GM18508 (cell line): ENCODE results near the gene TBX21.
"Not testable (repeated sequence)": the region's sequence is repeated elsewhere in the genome, so short reads cannot be mapped to it uniquely, and the experiment has no call there.

Experiments
- ATAC-seq: cut with Tn5 transposase; IDR thresholded peaks from one replicate; pipeline ENCODE4 v1.9.1; 2021; ENCODE audit warnings: moderate number of reproducible peaks; ENCODE audit not compliant: insufficient read depth, unreplicated experiment

The TBX21 gene

DNA sequence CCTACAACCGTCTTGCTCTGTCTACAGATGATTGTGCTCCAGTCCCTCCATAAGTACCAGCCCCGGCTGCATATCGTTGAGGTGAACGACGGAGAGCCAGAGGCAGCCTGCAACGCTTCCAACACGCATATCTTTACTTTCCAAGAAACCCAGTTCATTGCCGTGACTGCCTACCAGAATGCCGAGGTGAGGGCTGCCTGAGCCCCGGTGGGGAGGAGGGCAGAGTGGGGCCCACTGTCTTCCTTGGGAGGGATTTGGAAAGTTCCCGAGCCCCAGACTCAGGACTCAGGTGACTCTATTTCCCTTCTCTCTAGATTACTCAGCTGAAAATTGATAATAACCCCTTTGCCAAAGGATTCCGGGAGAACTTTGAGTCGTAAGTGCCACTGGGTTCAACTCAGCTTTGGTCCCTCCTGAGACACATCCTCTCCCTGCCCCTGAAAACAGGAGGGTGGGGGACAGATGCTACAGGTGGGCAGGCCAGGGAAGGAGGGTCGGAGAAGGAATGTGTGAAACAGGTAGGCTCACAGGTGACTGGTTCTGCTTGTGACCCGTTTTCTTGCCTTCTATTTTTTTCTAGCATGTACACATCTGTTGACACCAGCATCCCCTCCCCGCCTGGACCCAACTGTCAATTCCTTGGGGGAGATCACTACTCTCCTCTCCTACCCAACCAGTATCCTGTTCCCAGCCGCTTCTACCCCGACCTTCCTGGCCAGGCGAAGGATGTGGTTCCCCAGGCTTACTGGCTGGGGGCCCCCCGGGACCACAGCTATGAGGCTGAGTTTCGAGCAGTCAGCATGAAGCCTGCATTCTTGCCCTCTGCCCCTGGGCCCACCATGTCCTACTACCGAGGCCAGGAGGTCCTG is 11.4 kb downstream of the TBX21 start:
- no peak for ATAC-seq

DNA sequence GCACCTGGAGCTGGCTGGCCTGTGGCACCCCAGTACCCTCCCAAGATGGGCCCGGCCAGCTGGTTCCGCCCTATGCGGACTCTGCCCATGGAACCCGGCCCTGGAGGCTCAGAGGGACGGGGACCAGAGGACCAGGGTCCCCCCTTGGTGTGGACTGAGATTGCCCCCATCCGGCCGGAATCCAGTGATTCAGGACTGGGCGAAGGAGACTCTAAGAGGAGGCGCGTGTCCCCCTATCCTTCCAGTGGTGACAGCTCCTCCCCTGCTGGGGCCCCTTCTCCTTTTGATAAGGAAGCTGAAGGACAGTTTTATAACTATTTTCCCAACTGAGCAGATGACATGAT is 12.0 kb downstream of the TBX21 start:
- no peak for ATAC-seq

DNA sequence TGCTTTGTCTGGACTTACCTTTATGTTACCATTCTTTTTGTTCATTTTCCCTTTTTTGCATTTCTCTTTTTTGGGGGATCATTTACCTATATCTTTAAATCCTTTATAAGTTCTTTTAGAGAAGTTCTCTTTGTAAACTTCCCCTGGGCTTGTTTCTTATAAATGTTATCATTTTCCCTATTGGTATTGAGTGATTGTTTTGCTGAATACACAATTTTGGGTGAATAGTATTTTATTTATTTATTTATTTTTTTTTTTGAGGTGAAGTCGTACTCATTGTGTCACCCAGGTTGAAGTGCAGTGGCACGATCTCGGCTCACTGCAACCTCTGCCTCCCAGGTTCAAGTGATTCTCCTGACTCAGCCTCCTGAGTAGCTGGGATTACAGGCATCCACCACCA is 18.4 kb downstream of the TBX21 start:
- no peak for ATAC-seq

DNA sequence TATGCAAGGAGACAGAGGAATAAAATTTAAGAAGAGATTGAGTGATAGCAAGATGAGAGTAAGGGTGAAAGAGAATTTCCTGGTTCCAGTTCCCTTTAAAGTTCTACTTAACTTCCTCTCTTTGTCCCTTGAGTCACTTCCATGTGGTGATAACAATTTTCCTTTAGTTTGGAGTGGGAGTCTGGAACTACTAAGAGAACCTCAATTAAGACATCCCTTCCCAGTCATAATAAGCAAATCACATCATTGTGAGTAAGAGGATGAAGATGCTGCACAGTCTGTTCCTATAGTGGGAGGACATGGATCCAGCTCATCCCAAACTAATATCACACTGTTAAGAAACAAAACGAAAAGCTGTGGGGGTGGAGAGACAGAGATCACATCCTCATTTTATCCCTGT is 24.4 kb downstream of the TBX21 start:
- no peak for ATAC-seq

DNA sequence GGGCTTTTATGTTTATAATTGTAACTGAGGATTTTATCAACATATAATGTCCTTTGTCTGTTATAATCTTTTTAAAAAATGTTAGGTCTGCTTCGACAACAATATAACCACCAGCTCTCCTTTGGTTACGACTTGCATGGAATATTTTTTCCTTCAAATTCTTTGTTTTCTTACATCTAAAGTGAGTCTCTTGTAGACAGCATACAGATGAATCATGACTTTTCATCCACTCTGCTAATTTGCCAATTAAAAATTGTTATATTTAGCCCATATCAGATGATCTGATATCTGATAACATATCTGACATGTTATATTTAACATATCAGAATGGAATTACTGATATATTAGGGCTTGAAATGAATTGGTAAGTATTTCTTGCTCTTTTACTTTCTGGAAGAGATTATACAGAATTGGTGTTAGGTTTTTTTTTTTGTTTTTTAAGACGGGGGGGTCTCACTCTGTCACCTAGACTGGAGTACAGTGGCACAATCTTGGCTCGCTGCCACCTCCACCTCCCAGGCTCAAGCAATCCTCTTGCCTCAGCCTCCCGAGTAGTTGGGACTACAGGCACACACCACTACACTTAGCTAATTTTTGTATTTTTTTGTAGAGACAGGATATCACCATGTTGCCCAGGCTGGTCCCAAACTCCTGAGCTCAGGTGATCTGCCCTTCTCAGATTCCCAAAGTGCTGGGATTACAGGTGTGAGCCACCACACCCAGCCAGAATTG is 27.5 kb downstream of the TBX21 start:
- no peak for ATAC-seq

DNA sequence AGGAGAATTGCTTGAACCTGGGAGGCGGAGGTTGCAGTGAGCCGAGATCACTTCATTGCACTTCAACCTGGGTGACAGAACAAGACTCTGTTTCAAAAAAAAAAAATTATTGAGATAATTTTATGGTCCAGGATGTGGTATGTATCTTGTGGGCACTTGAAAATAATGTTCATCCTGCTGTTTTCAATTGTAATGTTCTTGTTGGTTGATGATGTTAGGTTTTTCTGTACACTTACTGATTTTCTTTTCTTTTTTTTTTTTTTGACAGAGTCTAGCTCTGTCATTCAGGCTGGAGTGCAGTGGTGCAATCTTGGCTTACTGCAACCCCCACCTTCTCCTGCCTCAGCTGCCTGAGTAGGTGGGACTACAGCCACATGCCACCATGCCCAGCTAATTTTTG is 29.7 kb downstream of the TBX21 start:
- ATAC-seq = no peak

DNA sequence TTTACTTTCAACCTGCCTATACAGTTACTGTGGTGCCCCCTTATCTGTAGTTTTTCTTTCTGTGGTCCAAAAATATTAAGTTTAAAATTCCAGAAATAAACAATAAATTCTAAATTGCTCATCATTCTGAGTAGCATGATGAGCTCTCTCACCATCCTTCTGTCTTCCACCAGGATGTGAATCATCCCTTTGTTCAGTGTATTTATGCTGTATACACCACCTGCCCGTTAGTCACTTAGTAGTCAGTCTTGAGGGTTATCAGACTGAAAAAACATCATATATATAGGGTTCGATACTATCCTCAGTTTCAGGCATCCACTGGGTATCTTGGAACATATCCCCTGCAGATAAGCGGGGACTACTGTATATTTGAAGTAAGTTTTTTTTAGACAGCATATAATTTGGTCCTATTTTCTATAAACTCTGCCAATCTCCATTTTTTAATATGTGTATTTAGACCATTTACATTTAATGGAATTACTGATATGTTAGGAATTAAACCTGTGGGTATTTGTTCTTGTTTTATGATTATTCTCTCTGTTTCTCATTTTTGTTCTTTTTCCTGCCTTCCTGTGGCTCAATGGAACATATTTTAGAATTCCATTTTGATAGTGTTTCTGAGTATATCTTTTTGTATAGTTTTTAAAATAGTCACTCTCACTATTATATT is 31.0 kb downstream of the TBX21 start:
- no peak for ATAC-seq

DNA sequence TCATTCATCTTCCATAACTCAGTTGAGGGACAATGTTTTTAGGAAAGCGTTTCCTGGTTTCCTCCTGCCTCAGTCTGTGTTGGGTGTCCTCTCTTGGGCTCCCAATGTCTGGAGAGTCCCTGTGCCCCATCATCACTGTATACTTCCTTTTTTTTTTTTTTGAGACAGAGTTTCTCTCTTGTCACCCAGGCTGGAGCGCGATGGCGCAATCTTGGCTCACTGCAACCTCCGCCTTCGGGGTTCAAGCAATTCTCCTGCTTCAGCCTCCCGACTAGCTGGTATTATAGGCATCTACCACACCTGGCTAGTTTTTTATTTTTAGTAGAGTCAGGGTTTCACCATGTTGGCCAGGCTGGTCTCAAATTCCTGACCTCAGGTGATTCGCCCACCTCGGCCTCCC is 40.6 kb downstream of the TBX21 start:
- not testable (repeated sequence) for ATAC-seq

DNA sequence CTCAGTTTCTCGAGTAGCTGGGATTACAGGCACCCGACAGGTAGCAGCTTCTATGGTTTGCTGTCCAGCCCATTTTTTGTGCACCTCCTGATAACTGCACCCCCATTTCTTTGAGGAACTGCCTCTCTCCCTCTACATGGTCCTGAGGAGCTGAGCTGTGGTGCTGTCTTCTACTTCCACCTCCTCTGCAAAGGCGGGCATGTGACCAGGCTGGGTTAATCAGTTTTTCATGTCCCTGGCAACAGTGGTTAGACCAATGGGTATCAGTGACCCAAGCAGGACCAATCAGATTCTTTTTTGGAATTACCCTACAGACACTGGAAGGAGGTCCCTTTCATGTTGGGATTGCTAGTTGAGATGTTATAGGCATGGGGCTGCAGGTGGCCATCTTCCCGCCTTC is 41.3 kb downstream of the TBX21 start:
- no peak for ATAC-seq

DNA sequence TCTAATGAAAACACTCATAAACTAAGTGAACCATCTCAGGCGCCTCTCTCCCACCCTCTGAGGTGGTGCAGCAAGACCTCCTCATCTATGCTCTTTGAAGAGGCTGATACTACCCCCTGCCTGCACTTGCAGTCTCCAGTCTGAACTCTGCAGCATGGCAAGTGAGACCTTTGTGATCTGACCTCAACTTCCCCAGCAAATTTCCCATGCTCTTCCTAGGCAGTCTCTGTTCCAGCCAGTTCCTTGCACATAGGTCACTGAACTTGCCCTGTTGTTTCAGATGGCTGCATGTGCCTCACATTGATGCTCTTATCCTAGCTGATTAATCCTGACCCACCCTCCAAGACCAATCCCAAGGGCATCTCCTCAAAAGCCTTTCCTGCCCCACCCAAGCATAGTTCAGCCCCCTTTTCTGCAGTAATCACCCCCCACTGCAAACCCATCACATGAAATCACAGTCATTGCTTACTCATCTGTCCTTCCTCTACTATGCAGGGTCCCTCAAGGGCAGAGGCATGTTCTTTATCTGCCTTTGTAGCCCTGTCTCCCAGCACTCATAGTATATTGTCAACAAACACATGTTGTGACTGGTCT is 42.0 kb downstream of the TBX21 start:
- no peak for ATAC-seq

DNA sequence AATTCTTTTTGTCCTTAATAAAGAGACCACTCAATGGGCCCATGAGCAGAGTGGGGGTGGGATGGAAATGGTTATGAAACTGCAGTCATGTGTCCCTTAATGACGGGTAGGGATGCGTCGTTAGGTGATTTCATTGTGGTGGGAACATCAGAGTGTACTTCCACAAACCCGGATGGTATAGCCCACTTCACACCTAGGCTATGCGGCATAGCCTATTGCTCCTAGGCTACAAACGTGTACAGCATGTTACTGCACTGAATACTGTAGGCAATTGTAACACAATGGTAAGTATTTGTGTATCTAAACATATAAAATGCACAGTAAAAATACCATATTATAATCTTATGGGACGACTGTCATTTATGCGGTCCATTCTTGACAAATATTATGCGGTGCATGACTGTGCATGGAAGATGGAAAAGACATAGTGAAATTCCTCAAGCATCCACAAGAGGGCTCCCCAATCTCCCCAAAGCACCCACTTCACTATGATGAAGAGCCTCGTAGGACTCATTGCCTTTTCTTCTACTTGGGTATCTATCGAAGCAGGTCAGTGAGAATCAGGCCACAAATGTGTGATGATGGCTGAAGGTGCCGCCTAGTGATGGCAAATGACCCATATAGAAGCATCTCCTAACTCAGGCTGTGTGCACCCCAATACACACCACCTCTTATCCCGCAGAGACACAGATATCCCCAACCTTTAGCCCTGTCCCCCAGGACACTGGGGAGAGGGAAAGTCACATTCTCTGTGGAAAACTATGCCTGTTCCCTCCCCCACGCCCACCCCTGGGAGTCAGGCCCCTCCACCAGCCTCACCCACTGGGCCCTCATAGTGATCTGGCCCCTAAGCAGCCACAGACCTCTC is 43.5 kb downstream of the TBX21 start:
- no peak for ATAC-seq

DNA sequence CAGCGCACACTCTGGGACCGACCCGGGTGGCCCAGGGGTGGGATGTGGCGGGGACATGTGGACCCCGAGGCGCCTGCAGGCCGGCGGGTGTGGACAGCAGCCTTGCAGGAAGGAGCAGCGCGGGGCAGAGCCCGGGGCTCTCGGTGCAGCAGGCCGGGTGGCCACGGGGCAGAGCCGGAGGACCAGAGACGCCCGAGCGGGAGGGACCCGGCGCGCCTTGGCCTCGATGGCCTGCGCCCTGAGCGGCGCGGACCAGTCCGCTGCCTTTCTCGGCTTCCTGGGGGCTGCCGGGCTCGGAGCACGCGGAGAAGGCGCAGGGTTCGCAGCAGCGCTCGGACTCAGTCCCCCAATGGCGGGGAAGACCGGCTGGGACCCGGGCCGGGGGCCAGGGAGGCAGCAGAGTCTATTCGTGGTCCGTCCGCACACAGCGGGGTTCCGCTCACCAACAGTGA is 45.2 kb downstream of the TBX21 start:
- ATAC-seq = no peak

DNA sequence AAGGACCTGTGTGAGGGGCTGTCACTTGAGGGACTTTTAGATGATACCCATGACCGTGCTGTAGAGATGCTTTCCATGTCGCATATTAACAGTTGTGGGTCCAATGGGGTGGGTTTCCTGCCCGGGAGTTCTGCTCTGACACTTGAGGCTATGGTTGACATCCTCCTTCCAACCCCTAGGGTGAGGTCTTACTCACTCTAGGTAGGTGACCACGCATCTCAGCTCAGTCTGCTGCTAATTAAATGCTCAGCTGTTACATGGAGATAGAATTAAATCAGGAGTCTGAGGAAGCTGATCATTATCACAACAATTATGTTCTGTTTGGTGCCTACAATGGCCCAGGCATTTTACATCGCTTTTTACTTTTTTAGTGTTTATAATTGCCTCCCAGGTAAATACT is 48.4 kb downstream of the TBX21 start:
- no peak for ATAC-seq

DNA sequence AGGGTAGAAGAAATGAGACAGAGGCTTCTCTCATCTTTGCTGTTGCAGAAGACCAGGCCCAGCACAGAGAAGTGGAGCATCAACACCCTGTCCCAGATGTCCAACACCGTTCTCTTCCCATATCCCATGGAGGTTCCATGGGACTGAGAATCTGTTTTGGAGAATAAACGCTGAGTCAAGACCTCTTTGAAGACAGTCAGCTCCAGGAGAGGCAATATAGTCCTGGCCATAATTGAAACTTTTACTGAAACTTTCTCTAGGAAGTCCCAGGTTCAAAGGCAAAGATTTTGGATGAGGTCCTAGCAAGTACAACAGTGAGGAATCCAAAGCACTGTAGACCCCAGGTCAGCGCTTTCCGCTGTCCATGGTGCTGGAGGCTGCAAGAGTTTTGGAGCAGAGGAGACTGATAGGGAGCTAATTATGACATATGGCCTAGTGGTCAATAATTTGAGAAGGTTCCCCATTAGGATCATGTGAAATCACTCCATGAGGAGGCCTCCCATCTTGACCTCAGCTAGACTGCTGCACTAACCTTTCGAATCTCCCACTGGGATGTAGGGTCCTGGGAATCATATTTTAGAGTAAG is 52.6 kb downstream of the TBX21 start:
- ATAC-seq = no peak

DNA sequence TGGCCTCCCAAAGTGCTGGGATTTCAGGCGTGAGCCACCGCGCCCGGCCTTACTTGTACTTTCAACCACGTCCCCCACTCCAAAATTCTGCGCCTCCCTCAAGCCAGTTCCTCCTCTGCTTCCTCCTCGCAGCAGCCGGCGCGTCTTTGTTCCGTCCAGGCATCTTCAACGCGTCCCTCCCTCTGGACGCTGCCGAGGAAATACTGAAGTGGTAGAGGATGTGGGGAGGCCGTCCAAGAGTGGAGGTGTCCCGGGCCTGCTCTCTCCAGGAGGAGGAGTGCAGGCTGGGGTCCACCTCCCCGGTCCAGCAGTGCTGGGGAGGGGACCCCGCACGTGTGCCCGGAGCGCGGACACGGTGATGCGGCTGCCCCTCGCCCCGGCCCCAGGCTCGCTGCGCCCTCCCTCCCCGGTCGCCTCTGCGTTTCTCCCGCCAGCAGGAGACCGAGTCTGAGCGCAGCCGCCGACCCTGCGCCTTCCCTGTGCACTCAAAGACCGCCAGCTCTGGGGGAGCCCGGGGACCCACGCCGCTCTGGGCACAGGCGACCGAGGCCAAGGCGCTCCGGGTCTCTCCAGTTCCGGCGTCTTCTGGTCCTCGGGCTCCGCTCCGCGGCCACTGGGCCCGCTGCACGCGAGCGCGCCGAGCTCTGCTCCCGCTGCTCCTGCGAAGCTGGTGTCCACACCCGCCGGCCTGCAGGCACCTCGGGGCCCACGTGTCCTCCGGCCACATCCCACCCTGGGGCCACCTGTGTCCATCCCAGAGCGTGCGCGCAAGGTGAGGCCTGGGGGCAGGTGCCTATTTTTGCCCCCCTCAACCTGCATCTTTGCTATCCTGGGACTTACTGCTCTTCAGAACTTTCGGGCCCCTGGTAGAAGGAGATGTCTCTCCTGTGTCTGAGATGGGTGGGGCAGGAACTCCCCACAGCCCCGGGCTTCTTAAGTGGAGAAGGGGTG is 56.9 kb downstream of the TBX21 start:
- ATAC-seq = no peak

DNA sequence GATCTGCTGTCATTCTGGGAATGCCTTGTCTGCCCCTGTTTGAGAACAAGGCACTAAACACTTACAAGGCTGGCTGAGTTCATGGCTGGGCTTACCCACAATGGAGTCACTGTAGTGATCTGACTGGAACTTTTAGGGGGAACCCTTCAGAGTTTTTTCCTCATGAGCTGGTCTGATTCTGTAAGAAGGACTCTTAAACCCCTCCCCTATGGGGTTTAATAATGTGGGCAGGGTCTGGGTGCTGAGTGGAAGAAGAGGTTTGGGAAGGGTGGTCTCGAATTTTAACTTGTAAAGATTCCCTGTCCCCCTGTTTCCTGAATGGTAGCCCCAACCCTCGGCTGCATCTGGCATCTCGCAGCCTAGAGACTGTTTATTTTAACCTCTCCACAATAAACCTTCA is 58.0 kb downstream of the TBX21 start:
- ATAC-seq = no peak

DNA sequence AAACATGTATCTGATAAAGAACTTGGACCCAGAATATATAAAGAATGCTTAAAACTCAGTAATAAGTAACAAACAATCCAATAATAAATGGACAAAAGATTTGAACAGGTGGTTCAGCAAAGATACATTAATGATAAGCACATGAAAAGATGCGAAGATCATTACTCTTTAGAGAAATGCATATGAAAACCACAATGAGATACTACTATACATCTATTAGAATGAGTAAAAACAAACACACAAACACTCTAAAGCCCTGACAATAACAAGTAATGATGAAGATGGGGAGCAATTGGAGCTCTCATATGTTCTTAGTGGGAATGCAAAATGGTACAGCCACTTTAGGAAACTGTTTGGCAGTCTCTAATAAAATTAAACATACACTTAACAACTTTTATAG is 59.4 kb downstream of the TBX21 start:
- no peak for ATAC-seq

DNA sequence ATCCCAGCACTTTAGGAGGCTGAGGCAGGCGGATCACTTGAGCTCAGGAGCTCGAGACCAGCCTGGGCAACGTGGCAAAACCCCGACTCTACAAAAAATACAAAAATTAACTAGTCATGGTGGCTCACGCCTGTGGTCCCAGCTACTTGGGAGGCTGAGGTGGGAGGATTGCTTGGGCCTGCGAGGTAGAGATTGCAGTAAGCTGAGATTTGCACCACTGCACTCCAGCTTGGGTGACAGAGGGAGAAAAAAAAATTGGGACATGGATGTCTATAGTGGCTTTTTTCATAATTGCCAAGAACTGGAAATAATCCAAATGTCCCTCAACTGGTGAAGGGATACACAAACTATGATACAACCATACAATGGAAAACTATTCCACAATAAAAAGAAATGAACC is 59.9 kb downstream of the TBX21 start:
- no peak for ATAC-seq
